B cell (primary cell): ENCODE measurements around the gene TSSK6. TPM values are rescaled to one million over a fixed set of nuclear protein-coding genes. Genes with fewer than 3 reads are reported as not detected.

ENCODE experiments used
- ATAC-seq: fragments of 200-7000 bp; cut with Tn5 transposase; one replicate; pipeline ENCODE4 v1.10.0; 2021; ENCODE audit warnings: low read depth, mild to moderate bottlenecking, moderate number of reproducible peaks, moderate library complexity
- CTCF ChIA-PET: fragments of 350-600 bp; sonication (Branson Sonifier 250); formaldehyde crosslinking; loops from one replicate; lab custom pipeline; 2021; ENCODE audit warnings: antibody characterized with exemption, inconsistent platforms; lab: Charles Lee
- POLR2A ChIA-PET: fragments of 350-600 bp; sonication (Branson Sonifier 250); formaldehyde crosslinking; loops from one replicate; lab custom pipeline; 2021; ENCODE audit warnings: antibody characterized with exemption; lab: Charles Lee
- DNase-seq: peaks from one replicate; pipeline ENCODE4 v3.0.0; 2013
- H2AFZ ChIP-seq: 2 replicates; pipeline ENCODE4 v1.6.1; 2012; ENCODE audit warnings: mild to moderate bottlenecking, low read depth, low read length; ENCODE audit not compliant: insufficient read depth, poor library complexity, severe bottlenecking
- H3K27ac ChIP-seq, 2 donors: 1 replicate in 1 of 2; 2 replicates in 1 of 2; pipeline ENCODE4 v1.5.1; 2012 to 2013; ENCODE audit warnings: low read length in 2 of 2, mild to moderate bottlenecking in 2 of 2, moderate library complexity in 1 of 2
- H3K27me3 ChIP-seq, 4 experiments: fragments of 200-600 bp in 1 of 4; sonication (generic) in 1 of 4; replicated peaks in 1 of 4; 1 replicate in 2 of 4; 2 replicates in 2 of 4; pipeline versions ENCODE4 v1.6.1 to v1.7.0; 2013 to 2016; ENCODE audit warnings: low read length in 3 of 4, mild to moderate bottlenecking in 2 of 4, mixed read lengths in 1 of 4, moderate library complexity in 1 of 4; ENCODE audit not compliant: insufficient read depth in 4 of 4, control insufficient read depth in 3 of 4; ENCODE audit errors: control extremely low read depth in 1 of 4
- H3K36me3 ChIP-seq, 2 experiments: replicated peaks in 1 of 2; 1 replicate in 1 of 2; 2 replicates in 1 of 2; pipeline versions ENCODE4 v1.6.1 to v1.7.1; 2013; ENCODE audit warnings: low read length in 1 of 2; ENCODE audit not compliant: insufficient read depth in 2 of 2, control insufficient read depth in 1 of 2; ENCODE audit errors: control extremely low read depth in 1 of 2, extremely low read depth in 1 of 2
- H3K4me1 ChIP-seq, 2 donors: fragments of 200-600 bp in 1 of 2; sonication (generic) in 1 of 2; 1 replicate in 1 of 2; 2 replicates in 1 of 2; pipeline versions ENCODE4 v1.5.1 to v1.6.1; 2013 to 2017; ENCODE audit warnings: low read length in 2 of 2; ENCODE audit not compliant: control insufficient read depth in 2 of 2, insufficient read depth in 2 of 2
- H3K4me2 ChIP-seq: replicated peaks from 2 replicates; pipeline ENCODE3; 2012; ENCODE audit warnings: mild to moderate bottlenecking, low read depth, low read length; ENCODE audit not compliant: poor library complexity, severe bottlenecking
- H3K4me3 ChIP-seq, 5 experiments: fragments of 200-600 bp in 1 of 5; sonication (generic) in 1 of 5; 1 replicate in 3 of 5; 2 replicates in 2 of 5; pipeline versions ENCODE4 v1.5.1 to v1.7.0; 2011 to 2016; ENCODE audit warnings: low read length in 4 of 5, mild to moderate bottlenecking in 4 of 5, low read depth in 2 of 5, control low read depth in 1 of 5, moderate library complexity in 1 of 5; ENCODE audit not compliant: insufficient read depth in 1 of 5; ENCODE audit errors: control extremely low read depth in 1 of 5, extremely low read depth in 1 of 5
- H3K79me2 ChIP-seq: fragments of 200-600 bp; sonication (generic); one replicate; pipeline ENCODE4 v1.6.0; 2016; ENCODE audit warnings: low read length; ENCODE audit not compliant: control insufficient read depth, insufficient read depth
- H3K9ac ChIP-seq: fragments of 200-600 bp; sonication (generic); 2 replicates; pipeline ENCODE4 v1.6.1; 2017; ENCODE audit warnings: mild to moderate bottlenecking, low read length, moderate library complexity
- H3K9me3 ChIP-seq, 3 donors: one replicate each; pipeline versions ENCODE4 v1.6.1 to v1.7.1; 2013; ENCODE audit warnings: low read length in 2 of 3; ENCODE audit not compliant: control insufficient read depth in 2 of 3, insufficient read depth in 1 of 3; ENCODE audit errors: control extremely low read depth in 1 of 3
- H4K20me1 ChIP-seq: 2 replicates; pipeline ENCODE4 v1.6.0; 2012; ENCODE audit warnings: mild to moderate bottlenecking, low read length; ENCODE audit not compliant: insufficient read depth, control insufficient read depth, poor library complexity, severe bottlenecking
- H3K27ac Mint-ChIP-seq: one replicate; pipeline ENCODE4 v1.8.0; 2021; ENCODE audit warnings: mixed read lengths
- H3K27me3 Mint-ChIP-seq: one replicate; pipeline ENCODE4 v1.8.0; 2021; ENCODE audit warnings: mixed read lengths
- H3K4me1 Mint-ChIP-seq: one replicate; pipeline ENCODE4 v1.8.0; 2021; ENCODE audit warnings: mixed read lengths
- H3K4me3 Mint-ChIP-seq: one replicate; pipeline ENCODE4 v1.8.0; 2021; ENCODE audit warnings: mixed read lengths
- H3K9me3 Mint-ChIP-seq: one replicate; pipeline ENCODE4 v1.8.0; 2022; ENCODE audit warnings: mixed read lengths; ENCODE audit not compliant: insufficient read depth
- CTCF ChIP-seq: fragments of 200-600 bp; IDR thresholded peaks from one replicate; pipeline ENCODE4 v1.8.0; 2022; ENCODE audit warnings: antibody characterized with exemption, mild to moderate bottlenecking
- EZH2 ChIP-seq: IDR thresholded peaks from 2 replicates; pipeline ENCODE4 v1.6.1; 2012; ENCODE audit warnings: borderline replicate concordance, low read depth, mild to moderate bottlenecking, moderate library complexity, low read length; ENCODE audit not compliant: insufficient read depth, poor library complexity, severe bottlenecking
- WGBS: methylation state at CpG from one replicate; pipeline ENCODE4 v1.1.5; 2013; ENCODE audit warnings: missing lambda C conversion rate; ENCODE audit not compliant: insufficient coverage; 5-methylcytosine and 5-hydroxymethylcytosine counted together
- intact Hi-C: fragments of 100-400 bp; cut with micrococcal nuclease; formaldehyde crosslinking; loops from one replicate; pipeline ENCODE4 v1.10.0; 2022
- polyA plus RNA-seq: library from polyadenylated mRNA; depleted of rRNA; stranded (reverse); fragments of >200 nt; gene quantifications from 2 replicates; pipeline ENCODE4 v1.2.3, GENCODE V29; 2012
- total RNA-seq, 2 donors: library from RNA; stranded (reverse); fragments of 120-200 nt in 1 of 2; gene quantifications; 1 replicate in 1 of 2; 2 replicates in 1 of 2; pipeline versions ENCODE4 v1.2.3 to v1.2.4, GENCODE V29; 2013 to 2022

TSSK6 gene
- total and polyA plus RNA-seq, 2 donors (not counting 1 experiment from before 2014, with no cell fraction given), result 8.9 to 9.6 TPM

- Histone ChIP-seq H3K4me1 (peaks cover 10 to 35% of the 10 kb centered on the region in 2 donors), H3K27me3 (no peaks in the 10 kb centered on the region), H3K4me3 (no peak overlapping the region), H3K9ac (no peak overlapping the region), H3K27ac (no peak overlapping the region), H3K36me3 (peaks cover 4 to 12% of the 10 kb centered on the region in 2 experiments), H2AFZ (no peak overlapping the region), H3K9me3 (no peaks in the 10 kb centered on the region), H3K79me2 (peaks cover 92% of the 10 kb centered on the region), H3K4me2 (no peak overlapping the region), H4K20me1 (peaks cover 51% of the 10 kb centered on the region)
- ChIA-PET POLR2A (no interaction called here), CTCF (interaction anchor here (1.5 kb wide), 1 partner anchor 11 kb away, joined by 5 read pairs; no protein-coding TSS in a partner anchor)
- intact Hi-C loops, result no loop called here
- TF ChIP-seq CTCF (no peak), EZH2 (no peak)
- DNase-seq (no peak), ATAC-seq (no peak)
- Mint-ChIP-seq H3K4me1 (peaks cover 44% of the 10 kb centered on the region), H3K4me3 (no peak overlapping the region), H3K9me3 (no peaks in the 10 kb centered on the region), H3K27ac (no peak overlapping the region), H3K27me3 (no peaks in the 10 kb centered on the region)
- WGBS, result 60% methylated on average over 1 of the region's 6 CpGs
These were observed 5.6 kb upstream of the TSSK6 start for GRCh38 chr19:19520989-19521388.

GRCh38 chr19:19517235-19517619, 1.9 kb upstream of the TSSK6 start:
- H2AFZ ChIP-seq, result no peak overlapping the region
- ChIA-PET CTCF (no interaction called here), POLR2A (interaction anchor here (0.6 to 0.7 kb wide), 2 partner anchors 14 to 754 kb away, joined by 3 to 5 read pairs; no protein-coding TSS in a partner anchor)
- DNase-seq, result no peak
- no peak overlapping the region for H3K4me3 ChIP-seq
- WGBS, result 100% methylated on average over 7 of the region's 10 CpGs
- H3K27me3 Mint-ChIP-seq, result no peaks in the 10 kb centered on the region
- H3K27ac Mint-ChIP-seq, result no peak overlapping the region
- intact Hi-C loops, result loop anchor here (10.0 kb wide), 1 partner anchor 558 kb away; the partner anchor contains the start of gene ZNF90
- peaks cover 12 to 23% of the 10 kb centered on the region in 2 donors for H3K4me1 ChIP-seq
- H3K4me3 Mint-ChIP-seq, result peak overlapping the region; percentile 49
- TF ChIP-seq EZH2, result no peak
- no peaks in the 10 kb centered on the region for H3K27me3 ChIP-seq
- H3K4me1 Mint-ChIP-seq, result peaks cover 29% of the 10 kb centered on the region
- H3K9ac ChIP-seq, result no peak overlapping the region
- peaks cover 4% of the 10 kb centered on the region in 2 experiments for H3K36me3 ChIP-seq
- no peak overlapping the region for H3K27ac ChIP-seq
- H3K4me2 ChIP-seq, result peak overlapping the region; percentile 85
- peaks cover 24% of the 10 kb centered on the region for H4K20me1 ChIP-seq
- peaks cover 0 to 17% (median 0%) of the 10 kb centered on the region in 3 donors for H3K9me3 ChIP-seq
- H3K79me2 ChIP-seq, result peaks cover 66% of the 10 kb centered on the region
- ATAC-seq, result no peak
- no peaks in the 10 kb centered on the region for H3K9me3 Mint-ChIP-seq
